SW480 (cell line): ENCODE data around the gene TUBB4B.

Experiments
- DNase-seq: peaks from one replicate; pipeline ENCODE4 v3.0.0-alpha.2; 2016; ENCODE audit warnings: low spot score

The TUBB4B gene

GRCh38 chr9:137212520-137212919, 28.6 kb upstream of the TUBB4B start:
- DNase-seq = no peak

- no peak for DNase-seq
Measured at GRCh38 chr9:137213160-137214060, 27.7 kb upstream of the TUBB4B start.

- DNase-seq = no peak
Measured at GRCh38 chr9:137214620-137215019, 26.5 kb upstream of the TUBB4B start.

GRCh38 chr9:137215196-137215986, 25.7 kb upstream of the TUBB4B start:
- DNase-seq = no peak

DNA sequence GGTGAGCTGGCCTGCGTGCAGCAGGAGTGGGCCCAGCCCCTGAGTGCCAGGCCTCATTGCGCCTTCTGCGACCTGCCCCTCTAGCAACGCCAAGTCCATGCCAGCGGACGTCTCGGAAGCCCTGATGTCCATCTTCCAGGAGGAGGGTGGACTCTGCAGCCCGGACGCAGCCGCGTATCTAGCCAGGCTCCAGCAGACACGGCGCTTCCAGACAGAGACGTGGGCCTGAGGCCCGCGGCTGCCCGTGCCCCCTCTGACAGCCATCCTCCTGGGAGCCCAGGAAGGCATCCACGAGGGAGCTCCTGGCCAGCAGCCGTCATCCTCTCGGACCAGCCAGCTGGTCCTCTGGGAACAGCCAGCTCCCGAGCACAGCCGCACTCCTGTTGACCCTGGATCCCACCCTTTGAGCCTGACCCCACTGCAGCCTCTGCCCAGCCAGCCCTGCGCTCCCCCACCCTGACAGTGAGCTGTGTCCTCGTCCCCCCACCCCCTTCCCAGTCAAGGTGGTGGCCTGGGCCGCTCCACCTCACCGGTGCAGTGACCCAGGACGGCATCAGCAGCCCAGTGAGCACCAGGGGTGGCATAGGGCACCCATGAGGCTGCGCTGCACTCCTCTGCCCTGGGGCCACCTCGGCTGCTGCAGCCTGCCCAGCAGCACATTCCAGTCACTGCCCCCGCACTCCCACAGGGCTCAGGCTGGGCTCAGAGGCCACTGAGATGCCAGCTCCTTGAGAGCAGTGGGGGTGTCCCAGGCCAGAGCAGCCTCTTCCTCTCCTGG, 24.7 kb upstream of the TUBB4B start:
- DNase-seq = no peak

DNA sequence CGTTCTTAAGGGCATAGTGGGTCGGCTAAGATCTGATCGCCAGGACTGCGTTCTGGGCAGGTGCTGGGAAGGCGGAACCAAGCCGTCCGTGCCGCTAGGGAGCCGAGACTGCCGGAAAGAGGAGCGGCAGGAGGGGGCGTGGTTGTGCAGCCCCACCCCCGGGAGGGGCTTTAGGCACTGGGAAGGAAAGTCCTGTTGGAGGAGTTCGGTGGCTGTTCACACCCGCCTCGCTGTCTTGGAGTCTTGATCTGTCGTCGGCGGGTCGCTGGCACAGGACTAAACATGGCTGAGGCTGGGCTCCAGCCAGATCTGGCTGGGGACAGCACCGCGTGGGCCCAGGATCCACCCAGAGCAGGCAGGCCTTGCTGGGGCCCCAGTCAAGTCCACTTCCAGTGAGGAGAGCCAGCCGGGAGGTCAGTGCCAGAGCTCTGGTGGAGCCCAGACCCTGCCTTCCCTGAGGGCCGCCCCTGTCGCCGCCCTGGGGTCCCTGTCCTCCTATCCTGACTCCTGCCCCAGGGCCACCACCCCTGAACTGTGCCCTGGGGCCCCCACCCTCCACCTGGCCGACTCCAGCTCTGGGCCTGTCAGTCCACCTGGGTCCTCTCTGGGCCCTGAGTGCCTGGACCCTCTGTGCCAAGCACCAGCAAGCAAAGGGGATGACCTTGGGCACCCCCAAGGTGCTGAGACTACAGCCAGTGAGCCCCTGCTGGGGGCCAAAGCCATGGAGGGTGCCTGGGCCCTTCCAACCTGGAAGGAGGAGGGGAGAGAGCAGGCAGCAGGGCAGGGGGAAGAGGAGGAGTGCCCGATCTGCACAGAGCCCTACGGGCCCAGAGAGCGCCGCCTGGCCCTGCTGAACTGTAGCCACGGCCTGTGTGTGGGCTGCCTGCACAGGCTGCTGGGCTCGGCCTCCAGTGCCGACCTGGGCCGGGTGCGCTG, 23.5 kb upstream of the TUBB4B start:
- DNase-seq = peak; percentile 76

- no peak for DNase-seq
Measured at GRCh38 chr9:137218212-137218753, 22.8 kb upstream of the TUBB4B start.

DNA sequence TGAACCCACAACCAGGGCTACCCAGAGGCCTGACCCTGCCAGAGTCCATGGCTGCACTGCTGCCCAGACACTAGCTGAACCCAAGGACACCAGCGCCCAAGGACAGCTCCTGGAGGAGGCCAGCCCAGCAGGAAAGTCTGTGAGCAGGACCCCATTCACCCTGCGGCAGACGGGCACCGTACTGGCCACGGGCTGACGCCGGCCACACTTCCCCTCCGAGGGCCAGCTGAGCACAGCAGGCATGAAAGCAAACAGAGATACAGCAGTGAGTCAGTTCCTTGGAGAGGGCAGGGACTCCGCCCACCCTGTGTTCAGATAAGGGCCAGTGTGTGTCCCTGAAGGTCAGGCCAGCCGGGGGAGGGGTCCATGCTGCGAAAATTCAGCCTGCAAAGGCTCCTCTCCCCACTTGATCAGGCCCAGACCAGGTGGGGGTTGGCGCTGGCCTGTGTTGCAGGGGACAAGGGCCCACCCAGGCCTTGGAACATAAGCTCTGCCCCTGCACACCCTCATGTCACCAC, 22.3 kb upstream of the TUBB4B start:
- DNase-seq = no peak

DNA sequence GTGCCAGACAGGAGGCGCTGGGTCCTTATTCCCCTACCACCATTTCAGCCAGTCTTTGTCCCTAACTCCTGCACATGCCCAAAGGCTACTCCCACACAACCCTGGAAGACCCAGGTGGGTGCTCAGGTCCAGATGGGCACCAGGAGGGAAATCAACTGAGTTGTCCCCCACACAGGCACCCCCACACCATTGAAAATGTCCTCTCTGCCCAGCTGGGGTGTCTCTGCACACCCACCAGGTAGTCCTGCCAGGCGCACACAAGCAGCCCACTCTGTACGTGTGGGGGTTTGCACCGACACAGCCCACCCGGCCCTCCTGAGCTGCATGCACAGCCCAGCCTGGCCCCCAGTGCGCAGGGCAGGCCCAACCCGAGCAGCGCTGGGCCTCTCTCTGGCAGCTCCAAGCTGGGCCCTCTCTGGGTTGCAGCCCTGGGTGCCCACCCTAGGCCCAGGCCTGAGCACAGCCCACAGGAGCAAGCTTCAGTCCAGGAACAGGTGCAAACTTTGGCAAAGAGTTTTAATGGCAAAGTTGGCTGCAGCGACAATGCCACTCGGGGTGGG, 21.2 kb upstream of the TUBB4B start:
- no peak for DNase-seq

DNA sequence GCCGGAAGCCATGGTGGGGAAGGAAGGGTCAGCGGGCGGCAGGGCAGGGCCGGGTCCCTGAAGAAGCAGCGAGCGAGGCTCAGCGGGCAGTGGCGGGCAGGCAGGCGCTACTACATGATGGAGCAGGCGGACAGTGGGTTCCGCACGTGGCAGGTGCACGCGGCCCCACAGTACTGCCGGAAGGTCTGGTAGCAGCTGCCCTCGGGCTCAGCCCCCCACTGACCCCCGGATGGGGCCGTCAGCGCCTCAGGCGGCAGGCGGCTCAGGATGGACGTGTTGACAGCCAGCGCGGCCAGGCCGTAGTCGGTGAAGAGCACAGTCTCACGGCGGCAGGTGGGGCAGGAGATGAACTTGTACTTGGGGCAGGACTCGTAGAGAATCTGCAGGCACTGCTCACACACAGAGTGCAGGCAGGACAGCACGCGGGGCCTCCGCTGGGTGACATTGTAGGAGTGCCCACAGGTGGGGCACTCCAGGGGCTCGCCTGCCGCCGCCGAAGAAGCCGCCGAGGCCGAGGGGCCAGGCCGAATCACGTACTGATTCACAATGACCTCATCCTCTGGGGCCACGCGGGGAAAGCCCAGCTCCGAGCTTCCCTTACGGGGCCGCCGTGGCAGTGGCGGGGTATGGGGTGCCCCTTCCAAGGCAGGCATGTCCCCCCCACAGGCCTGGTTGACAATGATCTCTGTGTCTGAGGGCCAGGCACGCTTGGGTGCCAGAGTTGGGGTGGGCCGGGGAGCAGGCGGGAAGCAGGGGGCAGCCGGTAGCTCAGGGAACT, 20.6 kb upstream of the TUBB4B start:
- DNase-seq = no peak

DNA sequence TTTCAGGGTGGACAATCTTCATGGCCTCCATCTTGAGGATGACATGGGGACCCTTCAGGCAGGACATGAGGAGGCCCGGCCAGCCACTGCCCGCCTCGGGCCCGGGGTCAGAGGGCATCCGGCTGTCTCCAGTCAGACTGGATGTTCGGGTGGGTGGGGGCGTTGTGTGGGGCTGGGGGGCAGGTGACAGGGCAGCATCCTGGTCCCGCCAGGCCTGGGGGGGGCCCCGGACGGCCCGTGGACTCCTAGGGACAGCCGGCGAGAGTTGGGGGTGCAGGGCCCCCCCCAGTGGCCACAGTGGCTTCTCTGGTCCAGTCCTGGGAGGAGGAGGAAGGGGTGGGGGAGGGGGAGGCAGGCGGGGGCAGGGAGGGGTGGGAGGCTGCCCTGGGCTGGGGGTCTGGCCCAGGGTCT, 20.0 kb upstream of the TUBB4B start:
- DNase-seq = no peak

DNA sequence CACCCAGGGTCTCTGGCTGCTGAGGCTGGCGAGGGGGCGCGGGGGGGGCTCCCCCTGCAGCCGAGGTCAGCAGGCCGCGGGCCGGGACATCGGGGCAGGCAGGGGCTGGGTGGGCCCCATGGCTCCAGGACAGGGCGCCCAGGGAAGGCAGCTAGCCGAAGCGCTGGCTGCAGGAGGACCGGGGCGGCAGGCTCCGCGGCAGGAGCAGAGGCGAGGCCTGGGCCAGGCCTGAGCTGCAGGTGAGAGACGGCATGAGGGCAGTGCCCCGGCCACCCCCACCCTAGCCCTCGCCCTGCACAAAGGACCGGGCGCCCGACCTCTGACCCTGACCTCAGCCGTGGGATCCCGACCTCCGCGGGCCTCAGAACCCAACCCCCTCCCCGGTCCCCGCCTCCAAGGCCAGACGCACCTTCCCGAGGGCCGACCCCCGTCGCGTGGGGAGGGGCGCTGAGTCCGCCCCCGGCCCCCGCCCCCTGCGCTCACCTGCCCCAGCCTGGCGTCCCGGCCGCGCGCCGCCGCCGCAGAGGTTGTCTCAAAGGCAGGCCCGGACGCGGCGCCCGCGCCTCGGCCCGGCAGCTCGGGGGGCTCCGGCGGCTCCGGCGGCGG, 19.5 kb upstream of the TUBB4B start:
- no peak for DNase-seq

- no peak for DNase-seq
Measured at GRCh38 chr9:137222190-137223077, 18.7 kb upstream of the TUBB4B start, which contains the start of gene RNF208. RNF208 (minus strand) TSS chr9:137222240; CDS start chr9:137221212, 1,028 bp downstream.

DNA sequence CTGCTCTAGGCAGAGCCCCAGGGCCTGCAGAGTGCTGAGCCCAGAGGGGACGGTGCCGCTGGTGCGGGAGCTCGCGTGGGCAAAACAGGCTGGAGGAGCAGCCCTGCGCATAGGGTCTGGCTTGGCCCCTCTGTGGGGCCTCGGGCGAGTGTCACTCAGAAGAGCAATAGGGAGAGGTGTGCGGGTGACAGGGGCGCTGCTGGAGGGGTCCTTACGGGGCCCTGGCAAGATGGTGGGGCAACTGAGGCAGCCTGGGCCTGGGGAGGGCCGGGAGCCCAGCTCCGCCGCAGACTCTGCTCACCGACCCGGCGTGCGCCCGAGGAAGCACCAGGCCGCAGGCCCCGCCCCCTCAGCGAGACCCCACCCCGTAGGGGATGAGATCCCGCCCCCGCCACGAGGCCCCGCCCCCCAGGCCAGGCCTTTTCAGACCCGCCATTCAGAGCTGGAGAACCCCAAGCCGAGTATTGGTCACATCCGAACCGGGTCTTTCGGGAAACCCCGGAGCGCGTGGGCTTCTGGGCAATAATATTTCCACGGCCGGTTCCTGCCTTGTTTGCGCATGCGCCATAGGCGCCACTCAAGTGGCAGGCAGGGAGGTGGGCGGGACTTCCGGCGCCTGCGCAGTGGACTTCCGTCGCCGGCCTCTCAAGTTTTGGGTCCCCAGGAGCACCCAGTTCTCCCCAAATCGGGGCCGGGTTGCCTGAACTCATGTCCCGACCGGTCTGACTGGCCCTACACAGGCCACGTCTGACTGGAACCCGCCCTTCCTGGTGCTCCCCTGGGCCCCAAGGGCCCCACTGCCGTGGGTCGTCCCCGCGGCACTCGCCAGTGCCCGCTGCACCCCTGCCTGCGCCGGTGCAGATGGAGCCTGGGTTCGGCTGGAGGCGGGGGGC, 17.8 kb upstream of the TUBB4B start:
- peak; percentile 97 for DNase-seq

- no peak for DNase-seq
Measured at GRCh38 chr9:137224830-137225694, 16.0 kb upstream of the TUBB4B start, which contains the start of gene CYSRT1. CYSRT1 (plus strand) TSS chr9:137225174; CDS start chr9:137225622, 448 bp downstream.
